K562 (cell line): ENCODE data around the gene SELENOK. TPM values are rescaled to one million over a fixed set of nuclear protein-coding genes. Genes with fewer than 3 reads are reported as not detected.

Experiments used
- TARDBP ChIP-seq: fragments of 450-650 bp; IDR thresholded peaks from 2 replicates; pipeline ENCODE4 v1.6.1; 2016
- ZNF707 ChIP-seq: fragments of 250-450 bp; sonication (Bioruptor Pico); conservative IDR thresholded peaks from 2 replicates; pipeline ENCODE4 v1.8.0; 2022; ENCODE audit warnings: inconsistent platforms, mild to moderate bottlenecking, moderate library complexity
- polyA plus RNA-seq, 8 experiments: library from polyadenylated mRNA; depleted of rRNA in 4 of 8; stranded (reverse) in 5 of 8; unstranded in 3 of 8; fragments of >200 nt; fragmentation: Nextera tagmentation in 2 of 8; fragmentation: Illumina TruSeq in 1 of 8; extraction: Ambion mirVana in 2 of 8; extraction: Trizol in 1 of 8; gene quantifications; 2 replicates each; pipeline versions ENCODE4 v1.2.1 to v1.2.3, GENCODE V29; 2011 to 2014; ENCODE audit warnings: inconsistent platforms in 1 of 8, missing spikeins in 1 of 8
- total RNA-seq, 7 experiments: library from RNA; depleted of rRNA in 6 of 7; stranded (reverse); fragments of >200 nt in 6 of 7; fragmentation: Illumina TruSeq in 2 of 7; extraction: Trizol in 2 of 7; gene quantifications; 2 replicates each; pipeline versions ENCODE4 v1.2.1 to v1.2.3, GENCODE V29; 2011 to 2021; ENCODE audit warnings: low replicate concordance in 1 of 7
- TF ChIP-seq, protein P1 (sequence below), 2 experiments: fragments of 450-650 bp; IDR thresholded peaks; 2 replicates each; pipeline ENCODE4 v1.6.1; 2016; ENCODE audit warnings: mild to moderate bottlenecking in 2 of 2, borderline replicate concordance in 1 of 2, low read depth in 1 of 2, moderate library complexity in 1 of 2
- TF ChIP-seq, protein P2 (sequence below): fragments of 450-650 bp; IDR thresholded peaks from 2 replicates; pipeline ENCODE4 v1.6.1; 2017; ENCODE audit warnings: antibody characterized with exemption, mild to moderate bottlenecking

SELENOK gene
- total and polyA plus RNA-seq, 9 of the 15 experiments (the other 6 are each of a cell fraction or from before 2014, with no cell fraction given), result 18.3 to 164 (median 34.8) TPM

DNA sequence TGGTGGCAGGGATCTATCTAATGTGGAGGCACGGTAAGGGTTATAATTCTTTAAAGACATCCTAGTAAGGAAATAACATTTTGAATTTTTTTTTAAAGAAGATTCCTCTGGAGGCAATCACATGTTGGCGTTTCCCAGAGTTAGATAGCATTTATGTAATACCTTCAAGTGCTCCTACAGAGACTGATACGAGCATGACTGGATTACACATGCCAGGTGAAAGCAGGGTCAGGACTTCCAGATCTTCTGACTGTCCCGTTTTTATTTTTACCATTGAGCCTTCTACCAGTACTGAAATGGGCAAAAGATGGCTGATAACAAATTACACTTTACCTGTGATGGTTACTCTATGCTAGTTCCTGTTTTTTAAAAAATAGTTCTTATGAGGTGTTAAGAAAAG is 31.5 kb downstream of the SELENOK start (continued):
- TF ChIP-seq, protein P1, sequence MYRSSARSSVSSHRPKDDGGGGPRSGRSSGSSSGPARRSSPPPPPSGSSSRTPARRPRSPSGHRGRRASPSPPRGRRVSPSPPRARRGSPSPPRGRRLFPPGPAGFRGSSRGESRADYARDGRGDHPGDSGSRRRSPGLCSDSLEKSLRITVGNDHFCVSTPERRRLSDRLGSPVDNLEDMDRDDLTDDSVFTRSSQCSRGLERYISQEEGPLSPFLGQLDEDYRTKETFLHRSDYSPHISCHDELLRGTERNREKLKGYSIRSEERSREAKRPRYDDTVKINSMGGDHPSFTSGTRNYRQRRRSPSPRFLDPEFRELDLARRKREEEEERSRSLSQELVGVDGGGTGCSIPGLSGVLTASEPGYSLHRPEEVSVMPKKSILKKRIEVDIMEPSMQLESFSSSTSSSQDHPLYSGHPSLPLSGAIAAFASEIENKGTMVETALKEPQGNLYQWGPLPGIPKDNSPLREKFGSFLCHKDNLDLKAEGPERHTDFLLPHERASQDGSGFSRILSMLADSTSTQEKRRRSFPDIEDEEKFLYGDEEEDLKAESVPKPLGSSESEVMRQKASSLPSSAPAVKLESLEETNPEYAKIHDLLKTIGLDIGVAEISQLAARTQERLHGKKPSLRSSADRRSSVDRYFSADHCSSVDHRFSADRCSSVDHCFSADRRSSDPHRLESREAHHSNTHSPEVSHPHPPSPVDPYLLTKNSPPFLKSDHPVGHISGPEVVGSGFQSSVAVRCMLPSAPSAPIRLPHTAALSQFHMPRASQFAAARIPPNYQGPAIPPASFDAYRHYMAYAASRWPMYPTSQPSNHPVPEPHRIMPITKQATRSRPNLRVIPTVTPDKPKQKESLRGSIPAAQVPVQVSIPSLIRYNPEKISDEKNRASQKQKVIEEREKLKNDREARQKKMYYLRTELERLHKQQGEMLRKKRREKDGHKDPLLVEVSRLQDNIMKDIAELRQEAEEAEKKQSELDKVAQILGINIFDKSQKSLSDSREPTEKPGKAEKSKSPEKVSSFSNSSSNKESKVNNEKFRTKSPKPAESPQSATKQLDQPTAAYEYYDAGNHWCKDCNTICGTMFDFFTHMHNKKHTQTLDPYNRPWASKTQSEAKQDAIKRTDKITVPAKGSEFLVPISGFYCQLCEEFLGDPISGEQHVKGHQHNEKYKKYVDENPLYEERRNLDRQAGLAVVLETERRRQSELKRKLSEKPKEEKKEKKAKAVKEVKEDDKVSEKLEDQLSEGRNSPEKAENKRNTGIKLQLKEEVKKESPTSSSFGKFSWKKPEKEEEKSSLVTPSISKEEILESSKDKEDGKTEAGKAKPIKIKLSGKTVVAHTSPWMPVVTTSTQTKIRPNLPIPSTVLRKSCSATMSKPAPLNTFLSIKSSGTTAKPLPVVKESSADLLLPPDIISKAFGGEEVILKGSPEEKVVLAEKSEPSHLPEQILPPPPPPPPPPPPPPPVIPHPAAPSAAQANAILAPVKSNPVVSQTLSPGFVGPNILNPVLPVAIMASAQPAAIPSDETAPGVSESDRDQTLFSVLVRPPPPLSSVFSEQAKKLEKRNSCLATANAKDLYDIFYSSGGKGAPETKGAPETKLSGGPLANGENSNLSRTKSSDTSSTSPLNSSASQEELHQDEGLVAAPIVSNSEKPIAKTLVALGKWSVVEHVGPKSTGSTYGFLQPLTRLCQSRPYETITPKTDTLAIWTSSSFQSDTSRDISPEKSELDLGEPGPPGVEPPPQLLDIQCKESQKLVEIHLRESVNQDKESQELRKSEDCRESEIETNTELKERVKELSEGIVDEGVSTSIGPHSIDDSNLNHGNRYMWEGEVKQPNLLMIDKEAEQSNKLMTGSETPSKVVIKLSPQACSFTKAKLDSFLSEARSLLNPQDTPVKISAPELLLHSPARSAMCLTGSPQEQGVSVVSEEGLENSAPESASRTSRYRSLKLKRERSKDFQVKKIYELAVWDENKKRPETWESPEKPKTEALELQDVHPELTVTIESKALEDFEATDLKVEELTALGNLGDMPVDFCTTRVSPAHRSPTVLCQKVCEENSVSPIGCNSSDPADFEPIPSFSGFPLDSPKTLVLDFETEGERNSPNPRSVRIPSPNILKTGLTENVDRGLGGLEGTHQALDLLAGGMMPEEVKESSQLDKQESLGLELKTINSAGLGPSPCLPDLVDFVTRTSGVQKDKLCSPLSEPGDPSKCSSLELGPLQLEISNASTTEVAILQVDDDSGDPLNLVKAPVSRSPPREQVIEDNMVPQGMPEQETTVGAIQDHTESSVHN (IDR thresholded peaks at IDR 0.05; ENCODE audit: borderline replicate concordance in 1 of 2, low read depth in 1 of 2), result no peak
- TF ChIP-seq, protein P2, sequence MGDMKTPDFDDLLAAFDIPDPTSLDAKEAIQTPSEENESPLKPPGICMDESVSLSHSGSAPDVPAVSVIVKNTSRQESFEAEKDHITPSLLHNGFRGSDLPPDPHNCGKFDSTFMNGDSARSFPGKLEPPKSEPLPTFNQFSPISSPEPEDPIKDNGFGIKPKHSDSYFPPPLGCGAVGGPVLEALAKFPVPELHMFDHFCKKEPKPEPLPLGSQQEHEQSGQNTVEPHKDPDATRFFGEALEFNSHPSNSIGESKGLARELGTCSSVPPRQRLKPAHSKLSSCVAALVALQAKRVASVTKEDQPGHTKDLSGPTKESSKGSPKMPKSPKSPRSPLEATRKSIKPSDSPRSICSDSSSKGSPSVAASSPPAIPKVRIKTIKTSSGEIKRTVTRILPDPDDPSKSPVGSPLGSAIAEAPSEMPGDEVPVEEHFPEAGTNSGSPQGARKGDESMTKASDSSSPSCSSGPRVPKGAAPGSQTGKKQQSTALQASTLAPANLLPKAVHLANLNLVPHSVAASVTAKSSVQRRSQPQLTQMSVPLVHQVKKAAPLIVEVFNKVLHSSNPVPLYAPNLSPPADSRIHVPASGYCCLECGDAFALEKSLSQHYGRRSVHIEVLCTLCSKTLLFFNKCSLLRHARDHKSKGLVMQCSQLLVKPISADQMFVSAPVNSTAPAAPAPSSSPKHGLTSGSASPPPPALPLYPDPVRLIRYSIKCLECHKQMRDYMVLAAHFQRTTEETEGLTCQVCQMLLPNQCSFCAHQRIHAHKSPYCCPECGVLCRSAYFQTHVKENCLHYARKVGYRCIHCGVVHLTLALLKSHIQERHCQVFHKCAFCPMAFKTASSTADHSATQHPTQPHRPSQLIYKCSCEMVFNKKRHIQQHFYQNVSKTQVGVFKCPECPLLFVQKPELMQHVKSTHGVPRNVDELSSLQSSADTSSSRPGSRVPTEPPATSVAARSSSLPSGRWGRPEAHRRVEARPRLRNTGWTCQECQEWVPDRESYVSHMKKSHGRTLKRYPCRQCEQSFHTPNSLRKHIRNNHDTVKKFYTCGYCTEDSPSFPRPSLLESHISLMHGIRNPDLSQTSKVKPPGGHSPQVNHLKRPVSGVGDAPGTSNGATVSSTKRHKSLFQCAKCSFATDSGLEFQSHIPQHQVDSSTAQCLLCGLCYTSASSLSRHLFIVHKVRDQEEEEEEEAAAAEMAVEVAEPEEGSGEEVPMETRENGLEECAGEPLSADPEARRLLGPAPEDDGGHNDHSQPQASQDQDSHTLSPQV, result no peak
- TF ChIP-seq TARDBP (no peak), ZNF707 (CRISPR knock-in tag) (no peak)
